Smooth muscle cell (in vitro differentiated cells): ENCODE results near the gene DENND1B. TPM values are rescaled to one million over a fixed set of nuclear protein-coding genes. Genes with fewer than 3 reads are reported as not detected.

ENCODE experiments used
- DNase-seq: peaks from one replicate; lab custom pipeline; 2025; ENCODE audit not compliant: unreplicated experiment; lab: John Stamatoyannopoulos, UW
- H2AFZ ChIP-seq: fragments of 200-600 bp; sonication (generic); 2 replicates; pipeline ENCODE4 v1.6.0; 2016; ENCODE audit warnings: antibody characterized with exemption, low read depth, mild to moderate bottlenecking
- H3F3A ChIP-seq: fragments of 200-600 bp; sonication (generic); 2 replicates; pipeline ENCODE4 v1.6.0; 2017; ENCODE audit warnings: antibody characterized with exemption, low read depth
- H3K27ac ChIP-seq: fragments of 200-600 bp; sonication (generic); 2 replicates; pipeline ENCODE4 v1.5.1; 2016; ENCODE audit warnings: low read depth, mild to moderate bottlenecking
- H3K27me3 ChIP-seq: fragments of 200-600 bp; sonication (generic); 2 replicates; pipeline ENCODE4 v1.6.1; 2016; ENCODE audit warnings: low read depth, mild to moderate bottlenecking
- H3K36me3 ChIP-seq: fragments of 200-600 bp; sonication (generic); 2 replicates; pipeline ENCODE4 v1.5.1; 2016; ENCODE audit warnings: low read depth
- H3K4me1 ChIP-seq: fragments of 200-600 bp; sonication (generic); 2 replicates; pipeline ENCODE4 v1.5.1; 2016; ENCODE audit warnings: low read depth
- H3K4me2 ChIP-seq: fragments of 200-600 bp; sonication (generic); 2 replicates; pipeline ENCODE4 v1.6.0; 2016; ENCODE audit warnings: mild to moderate bottlenecking
- H3K4me3 ChIP-seq: fragments of 200-600 bp; sonication (generic); 2 replicates; pipeline ENCODE4 v1.5.1; 2016; ENCODE audit warnings: mild to moderate bottlenecking
- H3K79me2 ChIP-seq: fragments of 200-600 bp; sonication (generic); 2 replicates; pipeline ENCODE4 v1.6.0; 2016; ENCODE audit warnings: low read depth, mild to moderate bottlenecking
- H3K9ac ChIP-seq: fragments of 200-600 bp; sonication (generic); 2 replicates; pipeline ENCODE4 v1.6.0; 2016; ENCODE audit warnings: low read depth
- H3K9me3 ChIP-seq: fragments of 200-600 bp; sonication (generic); replicated peaks from 2 replicates; pipeline ENCODE4 v1.5.1; 2016; ENCODE audit warnings: low read depth
- H4K20me1 ChIP-seq: fragments of 200-600 bp; sonication (generic); 2 replicates; pipeline ENCODE4 v1.6.0; 2016; ENCODE audit warnings: low read depth
- CTCF ChIP-seq: fragments of 200-600 bp; sonication (generic); IDR thresholded peaks from 2 replicates; pipeline ENCODE4 v1.5.1; 2017; ENCODE audit warnings: borderline replicate concordance, mild to moderate bottlenecking, antibody characterized with exemption; ENCODE audit not compliant: insufficient read depth, poor library complexity, severe bottlenecking
- WGBS: methylation state at CpG from one replicate; pipeline ENCODE4 v1.1.7; 2016; ENCODE audit warnings: low lambda C conversion rate; 5-methylcytosine and 5-hydroxymethylcytosine counted together
- polyA plus RNA-seq: library from polyadenylated mRNA; unstranded; fragments of >200 nt; fragmentation: Nextera tagmentation; extraction: Ambion mirVana; gene quantifications from 2 replicates; pipeline ENCODE4 v1.2.1, GENCODE V29; 2016
- total RNA-seq: library from RNA; depleted of rRNA; stranded (reverse); fragments of >200 nt; gene quantifications from 2 replicates; pipeline ENCODE4 v1.2.3, GENCODE V29; 2014

Gene DENND1B
- total and polyA plus RNA-seq, 2 experiments from 2014 or later = 7.5 to 22.0 TPM

- Histone ChIP-seq H3K36me3 (no peaks in the 10 kb centered on the region), H3K9ac (no peak overlapping the region), H3K9me3 (no peaks in the 10 kb centered on the region), H4K20me1 (no peaks in the 10 kb centered on the region), H3K4me1 (peaks cover 6% of the 10 kb centered on the region), H3K27ac (no peak overlapping the region), H2AFZ (no peak overlapping the region), H3K4me3 (no peak overlapping the region), H3K79me2 (no peaks in the 10 kb centered on the region), H3F3A (no peaks in the 10 kb centered on the region), H3K27me3 (no peaks in the 10 kb centered on the region), H3K4me2 (no peak overlapping the region)
- DNase-seq = no peak
- no peak for TF ChIP-seq CTCF
- WGBS = 93% methylated on average over 1 of the region's 1 CpG
Observed at GRCh38 chr1:197622371-197622770, 152.9 kb downstream of the DENND1B start.

GRCh38 chr1:197621761-197622160 lies 153.5 kb downstream of the DENND1B start:
- peaks cover 6% of the 10 kb centered on the region for H3K4me1 ChIP-seq
- DNase-seq = no peak

GRCh38 chr1:197620714-197621163 lies 154.5 kb downstream of the DENND1B start:
- H3K79me2 ChIP-seq = no peaks in the 10 kb centered on the region
- H3K4me2 ChIP-seq = no peak overlapping the region

More at GRCh38 chr1:197621761-197622160, 153.5 kb downstream of the DENND1B start:
- Histone ChIP-seq H3K9ac (no peak overlapping the region), H3K27ac (no peak overlapping the region), H3K4me2 (no peak overlapping the region), H3K9me3 (no peaks in the 10 kb centered on the region), H3F3A (no peaks in the 10 kb centered on the region), H2AFZ (no peak overlapping the region), H4K20me1 (no peaks in the 10 kb centered on the region), H3K4me3 (no peak overlapping the region), H3K36me3 (no peaks in the 10 kb centered on the region), H3K79me2 (no peaks in the 10 kb centered on the region), H3K27me3 (no peaks in the 10 kb centered on the region)
- TF ChIP-seq CTCF = no peak

More at GRCh38 chr1:197620714-197621163, 154.5 kb downstream of the DENND1B start:
- 75% methylated on average over 5 of the region's 5 CpGs for WGBS
- H3K27ac ChIP-seq = no peak overlapping the region
- H3K4me3 ChIP-seq = no peak overlapping the region
- H4K20me1 ChIP-seq = no peaks in the 10 kb centered on the region
- no peaks in the 10 kb centered on the region for H3K36me3 ChIP-seq
- no peaks in the 10 kb centered on the region for H3K27me3 ChIP-seq
- no peak for DNase-seq
- H3F3A ChIP-seq = no peaks in the 10 kb centered on the region
- H2AFZ ChIP-seq = no peak overlapping the region
- peaks cover 6% of the 10 kb centered on the region for H3K4me1 ChIP-seq
- no peak overlapping the region for H3K9ac ChIP-seq
- no peak for TF ChIP-seq CTCF
- no peaks in the 10 kb centered on the region for H3K9me3 ChIP-seq
